ENCODE data around the gene NDUFB8. TPM values are rescaled to one million over a fixed set of nuclear protein-coding genes. Genes with fewer than 3 reads are reported as not detected.

NDUFB8 gene
- total and polyA plus RNA-seq, 5 experiments from 2014 or later = 170 to 585 (median 520) TPM

DNA sequence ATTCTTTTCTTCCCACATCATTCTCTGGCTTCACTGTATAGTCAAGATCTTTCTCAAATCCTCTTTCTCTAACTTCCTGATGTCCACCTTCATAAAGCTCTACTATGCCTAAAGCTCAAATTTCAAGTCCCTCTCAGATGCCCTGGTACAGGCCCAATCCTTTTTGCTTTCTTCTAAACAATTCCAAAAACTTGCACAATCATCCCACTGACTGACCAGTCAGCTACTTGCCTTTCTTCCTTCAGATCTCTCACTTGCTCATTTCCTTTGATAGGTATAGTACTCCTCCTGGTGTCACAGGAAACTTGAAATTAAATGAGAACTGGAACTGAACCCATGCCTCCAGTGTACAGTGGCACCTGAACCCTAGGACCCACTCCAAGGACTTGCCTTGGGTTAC lies 28.2 kb downstream of the NDUFB8 start:
- Mint-ChIP-seq H3K27me3 (no peaks in the 10 kb centered on the region), H3K4me1 (peaks cover 10 to 43% (median 29%) of the 10 kb centered on the region in 4 donors), H3K9me3 (no peaks in the 10 kb centered on the region), H3K27ac (peak overlapping the region in 2 of 10 donors; percentile 1 to 44), H3K36me3 (peaks cover 6 to 87% (median 45%) of the 10 kb centered on the region in 3 donors), H3K4me3 (no peak overlapping the region)
- POLR2A ChIA-PET = no interaction called here
- ATAC-seq (no peak), DNase-seq (no peak)

DNA sequence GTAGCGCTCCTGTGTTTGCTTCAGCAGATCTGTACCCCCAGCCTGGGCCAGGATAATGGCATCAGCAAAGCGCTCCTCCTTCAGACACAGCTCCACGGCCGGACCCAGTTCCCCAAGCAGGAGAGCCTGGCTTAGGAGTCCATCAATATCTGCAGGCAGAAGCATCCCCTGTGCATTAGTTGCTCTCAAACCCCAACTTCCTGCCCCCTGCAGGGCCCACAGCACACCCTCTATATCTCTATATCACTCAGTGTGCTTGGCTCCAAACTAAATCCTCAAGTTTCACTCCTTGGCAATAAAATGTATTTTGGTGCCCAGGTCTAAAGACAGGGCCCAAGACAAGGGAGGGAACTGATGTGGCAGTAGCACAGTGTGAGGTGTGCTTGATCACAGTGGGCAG lies 31.6 kb downstream of the NDUFB8 start:
- H3K4me3 Mint-ChIP-seq = no peak overlapping the region
- no peaks in the 10 kb centered on the region for H3K9me3 Mint-ChIP-seq
- ATAC-seq (no peak), DNase-seq (no peak)
- POLR2A ChIA-PET = no interaction called here
- peaks cover 4 to 25% (median 18%) of the 10 kb centered on the region in 4 donors for H3K4me1 Mint-ChIP-seq
- H3K27me3 Mint-ChIP-seq = no peaks in the 10 kb centered on the region
- H3K36me3 Mint-ChIP-seq = peaks cover 6 to 94% (median 47%) of the 10 kb centered on the region in 3 donors
- peak overlapping the region in 1 of 10 donors; percentile 54 for H3K27ac Mint-ChIP-seq

DNA sequence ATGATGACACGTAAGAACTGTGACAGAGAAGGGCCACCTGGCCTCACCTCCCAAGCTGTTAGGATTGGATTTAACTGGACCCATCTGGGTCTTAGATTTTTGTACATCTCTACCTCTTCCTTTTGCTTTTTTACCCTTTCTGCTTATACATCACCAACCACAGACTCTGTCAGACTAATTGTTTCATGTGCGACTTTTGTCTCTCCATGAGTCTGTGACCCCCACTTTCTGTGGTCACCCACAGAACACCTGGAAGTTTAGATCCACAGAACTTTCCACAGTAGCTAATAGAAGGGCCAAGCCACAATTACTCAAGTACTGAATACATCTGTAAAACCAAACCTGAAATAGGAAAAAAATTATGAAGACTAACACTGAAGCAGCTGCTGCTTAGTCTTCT lies 33.1 kb downstream of the NDUFB8 start:
- peak overlapping the region in 2 of 10 donors; percentile 10 to 56 for H3K27ac Mint-ChIP-seq
- POLR2A ChIA-PET = interaction anchor here (0.7 to 1.1 kb wide), 3 partner anchors 12 to 22 kb away, joined by 3 read pairs; no protein-coding TSS in a partner anchor
- peaks cover 6 to 91% (median 49%) of the 10 kb centered on the region in 3 donors for H3K36me3 Mint-ChIP-seq
- H3K27me3 Mint-ChIP-seq = no peaks in the 10 kb centered on the region
- ATAC-seq (no peak), DNase-seq (no peak)
- H3K4me3 Mint-ChIP-seq = no peak overlapping the region
- H3K4me1 Mint-ChIP-seq = peaks cover 4 to 19% (median 14%) of the 10 kb centered on the region in 4 donors
- no peaks in the 10 kb centered on the region for H3K9me3 Mint-ChIP-seq

DNA sequence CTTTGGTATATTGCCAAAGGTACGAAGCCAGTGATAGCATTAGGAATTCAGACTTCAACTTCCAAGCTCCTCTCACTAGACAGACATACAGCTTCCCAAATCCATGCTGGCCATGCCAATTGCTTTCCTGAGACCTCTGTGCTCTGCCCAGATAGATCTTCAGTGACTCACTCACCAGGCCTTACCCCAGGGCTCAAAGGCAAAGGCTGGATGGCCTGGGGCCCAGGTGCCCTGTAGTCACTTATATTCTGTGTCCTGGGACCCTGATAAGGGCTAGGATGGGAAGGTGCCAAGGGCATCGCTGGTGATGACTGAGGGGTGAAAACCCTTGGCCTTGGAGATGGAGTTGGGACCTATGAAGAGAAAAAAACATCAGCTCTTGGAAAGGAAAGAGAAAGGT lies 39.1 kb downstream of the NDUFB8 start:
- Mint-ChIP-seq H3K36me3 (peaks cover 5 to 86% (median 34%) of the 10 kb centered on the region in 3 donors), H3K27me3 (no peaks in the 10 kb centered on the region), H3K9me3 (no peaks in the 10 kb centered on the region), H3K4me3 (no peak overlapping the region), H3K27ac (no peak overlapping the region), H3K4me1 (peaks cover 0 to 5% (median 2%) of the 10 kb centered on the region in 4 donors)
- POLR2A ChIA-PET = no interaction called here
- ATAC-seq (no peak), DNase-seq (no peak)

DNA sequence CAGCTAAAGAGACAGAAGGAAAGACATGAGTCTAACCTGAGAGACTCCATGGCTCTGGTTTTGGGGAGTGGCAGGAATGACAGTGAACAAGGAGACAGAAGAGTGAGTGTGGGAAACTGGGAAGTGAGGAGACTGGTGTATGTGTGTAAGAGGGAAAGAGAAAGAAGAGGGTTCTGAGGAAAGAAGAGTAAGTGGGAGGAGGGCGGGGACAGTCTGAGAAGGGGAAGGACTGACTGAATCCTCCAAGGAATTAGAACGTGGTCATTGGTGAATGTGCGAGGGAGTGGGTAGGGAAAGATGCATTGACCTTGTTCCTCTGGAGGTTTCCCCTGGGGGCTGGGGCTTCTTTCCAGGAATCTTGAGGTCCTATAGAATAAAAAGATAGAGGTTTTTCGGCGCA lies 40.3 kb downstream of the NDUFB8 start:
- no peak for ATAC-seq
- no peaks in the 10 kb centered on the region for H3K9me3 Mint-ChIP-seq
- peak overlapping the region in 3 of 10 donors; percentile 5 to 63 (median 30) for H3K27ac Mint-ChIP-seq
- no peak for DNase-seq
- POLR2A ChIA-PET = no interaction called here
- H3K4me1 Mint-ChIP-seq = peaks cover 0 to 4% (median 2%) of the 10 kb centered on the region in 4 donors
- H3K4me3 Mint-ChIP-seq = no peak overlapping the region
- H3K36me3 Mint-ChIP-seq = peaks cover 5 to 76% (median 34%) of the 10 kb centered on the region in 3 donors
- H3K27me3 Mint-ChIP-seq = no peaks in the 10 kb centered on the region

GRCh38 chr10:100487529-100487928 lies 42.1 kb downstream of the NDUFB8 start:
- no peak for DNase-seq
- Mint-ChIP-seq H3K4me3 (no peak overlapping the region), H3K27me3 (no peaks in the 10 kb centered on the region), H3K36me3 (peaks cover 5 to 58% (median 22%) of the 10 kb centered on the region in 3 donors), H3K4me1 (peaks cover 4 to 15% (median 10%) of the 10 kb centered on the region in 4 donors), H3K27ac (no peak overlapping the region), H3K9me3 (no peaks in the 10 kb centered on the region)
- no peak for ATAC-seq
- POLR2A ChIA-PET = no interaction called here

DNA sequence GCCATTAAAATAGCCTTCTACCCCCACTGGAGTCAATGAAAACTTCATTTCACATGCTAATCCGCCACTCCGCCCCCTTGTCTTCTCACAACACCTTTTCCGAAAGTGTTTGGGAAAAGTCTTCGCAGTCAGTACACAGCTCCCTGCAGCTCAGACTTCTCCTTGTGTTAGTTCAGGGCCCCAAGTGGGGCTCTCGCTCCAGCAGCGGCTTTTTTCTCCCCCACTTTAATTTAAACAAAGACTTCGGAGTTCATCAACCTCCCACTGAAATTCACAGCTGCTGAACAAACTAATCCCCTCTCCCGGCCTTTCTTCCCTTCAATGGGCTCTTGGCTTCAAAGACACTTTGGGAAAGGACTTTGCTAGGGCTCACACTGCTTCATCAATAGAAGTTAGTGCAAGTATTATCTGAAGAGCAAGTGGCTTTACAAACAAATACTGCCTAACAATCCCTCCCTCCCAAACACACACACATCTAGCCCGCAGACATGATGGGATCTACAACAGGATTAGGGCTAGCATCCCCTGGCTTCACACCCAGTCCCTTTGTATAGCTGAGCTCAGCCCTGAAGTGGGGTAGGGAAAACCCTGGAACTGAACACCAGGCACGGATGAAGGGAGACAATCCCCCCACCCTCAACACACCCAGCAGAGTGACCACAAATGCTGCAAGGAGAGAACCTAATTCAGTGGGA lies 43.7 kb downstream of the NDUFB8 start:
- peaks cover 11 to 26% (median 16%) of the 10 kb centered on the region in 4 donors for H3K4me1 Mint-ChIP-seq
- peaks cover 3 to 9% (median 3%) of the 10 kb centered on the region in 5 donors for H3K27me3 Mint-ChIP-seq
- ATAC-seq = no peak
- no peak for DNase-seq
- H3K4me3 Mint-ChIP-seq = no peak overlapping the region
- POLR2A ChIA-PET = no interaction called here
- no peaks in the 10 kb centered on the region for H3K9me3 Mint-ChIP-seq
- H3K27ac Mint-ChIP-seq = no peak overlapping the region
- peaks cover 5 to 44% (median 20%) of the 10 kb centered on the region in 3 donors for H3K36me3 Mint-ChIP-seq

GRCh38 chr10:100485366-100485765 lies 44.3 kb downstream of the NDUFB8 start:
- no peak overlapping the region for H3K27ac Mint-ChIP-seq

DNA sequence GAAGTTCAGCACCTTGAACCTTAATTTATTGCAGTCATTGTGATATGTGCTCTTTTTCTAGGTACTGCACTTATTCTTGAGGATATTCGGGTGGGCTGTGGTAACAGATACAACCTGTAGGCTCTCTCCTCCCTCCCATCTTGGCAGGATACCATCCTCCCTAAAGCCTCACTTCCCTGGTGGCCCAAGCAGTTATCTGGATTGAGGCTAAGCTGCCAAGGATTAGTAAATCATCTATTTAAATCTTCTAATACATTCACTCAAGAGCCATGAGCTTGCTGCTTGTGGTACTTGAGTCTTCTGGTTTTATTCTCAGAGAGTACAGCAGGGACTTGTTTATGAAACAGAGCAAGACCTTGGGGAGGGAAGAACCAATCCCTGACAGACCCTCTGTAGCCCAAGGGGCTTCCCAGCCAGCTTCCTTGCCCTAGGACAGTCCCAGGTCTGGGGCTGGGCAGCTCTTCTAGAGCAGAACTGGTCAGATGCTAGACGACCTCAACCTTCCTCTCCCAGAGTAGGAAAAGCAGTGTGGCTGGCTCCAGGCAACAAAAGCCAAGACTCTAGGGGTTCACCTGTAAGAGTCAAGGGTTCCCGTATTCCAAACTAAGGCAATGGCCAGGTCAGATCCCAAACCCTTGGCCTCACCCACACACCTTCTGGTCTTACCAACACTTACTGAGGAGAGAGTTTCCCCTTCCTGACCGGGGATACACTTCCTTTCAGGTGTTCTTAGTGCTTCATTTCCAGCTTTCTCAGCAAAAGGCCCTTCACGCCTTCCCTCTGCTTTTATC lies 45.6 kb downstream of the NDUFB8 start:
- Mint-ChIP-seq H3K27ac (peak overlapping the region in 3 of 10 donors; percentile 5 to 17 (median 12)), H3K9me3 (no peaks in the 10 kb centered on the region), H3K4me1 (peaks cover 11 to 26% (median 18%) of the 10 kb centered on the region in 4 donors), H3K4me3 (peak overlapping the region in 3 of 10 donors; percentile 7 to 88 (median 34)), H3K36me3 (peaks cover under 1 to 27% (median 13%) of the 10 kb centered on the region in 3 donors), H3K27me3 (peaks cover 8 to 27% (median 13%) of the 10 kb centered on the region in 5 donors)
- POLR2A ChIA-PET = no interaction called here
- DNase-seq (no peak), ATAC-seq (no peak)

More at GRCh38 chr10:100485366-100485765, 44.3 kb downstream of the NDUFB8 start:
- H3K27me3 Mint-ChIP-seq = peaks cover 5 to 15% (median 5%) of the 10 kb centered on the region in 5 donors
- no peak for ATAC-seq
- no peak overlapping the region for H3K4me3 Mint-ChIP-seq
- peaks cover 5 to 38% (median 20%) of the 10 kb centered on the region in 3 donors for H3K36me3 Mint-ChIP-seq
- peaks cover 11 to 26% (median 17%) of the 10 kb centered on the region in 4 donors for H3K4me1 Mint-ChIP-seq
- POLR2A ChIA-PET = no interaction called here
- no peak for DNase-seq
- no peaks in the 10 kb centered on the region for H3K9me3 Mint-ChIP-seq

DNA sequence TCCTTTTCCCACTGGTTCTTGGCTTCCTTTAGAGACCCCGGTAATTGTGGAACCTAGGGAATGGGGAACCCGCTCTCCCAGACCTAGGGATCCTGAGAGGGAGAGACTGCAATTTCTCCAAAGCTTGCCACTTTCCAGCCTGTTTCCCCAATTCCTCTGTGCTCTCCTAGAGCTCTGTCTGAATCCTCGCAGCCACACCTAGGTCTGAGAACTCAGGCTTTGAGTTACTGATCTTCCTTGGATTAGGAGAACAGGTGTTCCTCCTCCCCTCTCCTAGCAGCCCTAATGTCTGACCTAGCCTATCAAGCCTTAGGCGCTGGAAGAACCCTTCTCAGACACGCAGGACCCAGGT lies 46.9 kb downstream of the NDUFB8 start:
- Mint-ChIP-seq H3K9me3 (no peaks in the 10 kb centered on the region), H3K4me1 (peaks cover 11 to 26% (median 18%) of the 10 kb centered on the region in 4 donors), H3K27me3 (peaks cover 11 to 30% (median 16%) of the 10 kb centered on the region in 5 donors), H3K27ac (peak overlapping the region in 3 of 10 donors; percentile 47 to 81 (median 50)), H3K4me3 (peak overlapping the region; percentile 73 to 90 (median 86)), H3K36me3 (peaks cover 0 to 16% (median 9%) of the 10 kb centered on the region in 3 donors)
- no peak for ATAC-seq
- no peak for DNase-seq
- POLR2A ChIA-PET = interaction anchor here (0.6 to 2.3 kb wide), 5 partner anchors 27 to 129 kb away, joined by 3 to 18 read pairs (median 5); partner anchors contain the start of gene HIF1AN

DNA sequence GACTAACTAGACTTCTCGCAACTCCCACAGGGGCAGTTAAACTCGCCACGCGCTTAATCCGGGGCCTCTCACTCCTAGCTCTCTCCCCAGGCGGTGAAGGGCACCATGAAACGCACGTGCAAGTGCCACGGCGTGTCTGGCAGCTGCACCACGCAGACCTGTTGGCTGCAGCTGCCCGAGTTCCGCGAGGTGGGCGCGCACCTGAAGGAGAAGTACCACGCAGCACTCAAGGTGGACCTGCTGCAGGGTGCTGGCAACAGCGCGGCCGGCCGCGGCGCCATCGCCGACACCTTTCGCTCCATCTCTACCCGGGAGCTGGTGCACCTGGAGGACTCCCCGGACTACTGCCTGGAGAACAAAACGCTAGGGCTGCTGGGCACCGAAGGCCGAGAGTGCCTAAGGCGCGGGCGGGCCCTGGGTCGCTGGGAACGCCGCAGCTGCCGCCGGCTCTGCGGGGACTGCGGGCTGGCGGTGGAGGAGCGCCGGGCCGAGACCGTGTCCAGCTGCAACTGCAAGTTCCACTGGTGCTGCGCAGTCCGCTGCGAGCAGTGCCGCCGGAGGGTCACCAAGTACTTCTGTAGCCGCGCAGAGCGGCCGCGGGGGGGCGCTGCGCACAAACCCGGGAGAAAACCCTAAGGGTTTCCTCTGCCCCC lies 47.4 kb downstream of the NDUFB8 start:
- peak overlapping the region; percentile 73 to 90 (median 86) for H3K4me3 Mint-ChIP-seq
- POLR2A ChIA-PET = interaction anchor here (0.6 to 2.3 kb wide), 4 partner anchors 27 to 111 kb away, joined by 3 to 18 read pairs (median 6); partner anchors contain the start of gene HIF1AN
- peaks cover 11 to 30% (median 16%) of the 10 kb centered on the region in 5 donors for H3K27me3 Mint-ChIP-seq
- peak; percentile 48 to 75 (median 68) for DNase-seq
- no peaks in the 10 kb centered on the region for H3K9me3 Mint-ChIP-seq
- peak overlapping the region in 9 of 10 donors; percentile 40 to 87 (median 71) for H3K27ac Mint-ChIP-seq
- ATAC-seq = peak; percentile 65 to 66
- peaks cover 11 to 26% (median 18%) of the 10 kb centered on the region in 4 donors for H3K4me1 Mint-ChIP-seq
- H3K36me3 Mint-ChIP-seq = peaks cover 0 to 15% (median 6%) of the 10 kb centered on the region in 3 donors

- Mint-ChIP-seq H3K9me3 (no peaks in the 10 kb centered on the region), H3K27me3 (peaks cover 11 to 30% (median 16%) of the 10 kb centered on the region in 5 donors), H3K36me3 (peaks cover 0 to 9% (median 5%) of the 10 kb centered on the region in 3 donors), H3K27ac (peak overlapping the region in 7 of 10 donors; percentile 40 to 87 (median 71)), H3K4me3 (peak overlapping the region; percentile 73 to 90 (median 86)), H3K4me1 (peaks cover 11 to 26% (median 18%) of the 10 kb centered on the region in 4 donors)
- POLR2A ChIA-PET = interaction anchor here (1.5 to 2.3 kb wide), 3 partner anchors 28 to 54 kb away, joined by 5 to 18 read pairs (median 8); partner anchors contain the start of gene HIF1AN
- DNase-seq = peak; percentile 67 to 99 (median 92)
- peak; percentile 92 to 95 for ATAC-seq
Measured at GRCh38 chr10:100481462-100482081, 48.1 kb downstream of the NDUFB8 start.
